NCI-H1694 treated with DMSO at 0.1 percent for 48 hours (cell line): ENCODE data around the gene DNAAF1.

Source experiments
- DNase-seq: peaks from one replicate; lab custom pipeline; 2025; lab: John Stamatoyannopoulos, UW

Gene DNAAF1

DNA sequence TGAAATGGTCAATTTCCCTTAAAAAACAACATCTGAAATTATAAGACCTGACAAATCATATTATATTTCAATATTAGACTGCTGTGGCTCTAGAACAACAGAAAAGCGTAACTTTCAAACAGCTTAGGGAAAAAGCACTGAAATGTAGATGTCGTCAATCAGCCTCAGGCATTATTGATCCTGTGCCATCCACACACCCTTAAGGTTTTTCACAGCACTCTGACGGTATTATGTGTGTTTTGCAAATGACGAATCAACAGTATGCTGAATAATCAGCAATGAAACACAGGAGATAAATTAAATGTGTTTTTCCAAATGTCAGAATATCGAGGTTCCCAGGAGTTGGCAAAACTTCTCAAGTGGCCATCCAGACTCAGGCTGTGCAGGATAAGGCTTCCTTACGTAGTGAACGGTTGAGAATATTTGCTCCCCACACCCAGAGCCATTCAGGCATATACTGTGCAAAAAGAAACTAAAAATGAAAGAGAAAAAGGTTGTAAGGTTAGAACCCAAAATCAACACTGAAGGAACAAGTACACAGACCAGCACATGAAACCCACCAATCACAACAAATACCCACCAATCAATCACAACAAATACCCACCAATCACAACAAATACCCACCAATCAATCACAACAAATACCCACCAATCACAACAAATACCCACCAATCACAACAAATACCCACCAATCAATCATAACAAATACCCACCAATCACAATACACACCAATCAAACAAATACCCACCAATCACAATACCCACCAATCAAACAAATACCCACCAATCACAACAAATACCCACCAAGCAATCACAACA lies 20.6 kb upstream of the DNAAF1 start:
- no peak for DNase-seq

DNA sequence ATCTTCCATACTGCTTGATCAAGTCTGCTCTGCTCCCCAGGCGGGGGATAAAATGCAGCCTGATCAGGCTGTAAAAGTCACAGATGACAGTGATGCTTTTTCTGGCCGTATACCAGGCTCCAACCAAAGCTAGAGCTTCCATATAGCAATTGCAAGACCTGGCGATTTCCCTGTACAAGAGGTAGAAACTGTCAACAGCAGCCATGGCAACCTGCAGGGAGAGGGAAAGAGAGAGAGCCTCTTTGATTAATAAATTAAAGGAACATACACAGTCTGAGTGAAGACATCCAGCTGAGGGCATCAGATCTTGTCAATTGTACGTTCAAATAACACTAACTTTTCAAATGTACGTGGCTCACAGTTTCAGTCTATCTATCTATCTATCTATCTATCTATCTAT lies 14.0 kb upstream of the DNAAF1 start:
- DNase-seq: no peak

DNA sequence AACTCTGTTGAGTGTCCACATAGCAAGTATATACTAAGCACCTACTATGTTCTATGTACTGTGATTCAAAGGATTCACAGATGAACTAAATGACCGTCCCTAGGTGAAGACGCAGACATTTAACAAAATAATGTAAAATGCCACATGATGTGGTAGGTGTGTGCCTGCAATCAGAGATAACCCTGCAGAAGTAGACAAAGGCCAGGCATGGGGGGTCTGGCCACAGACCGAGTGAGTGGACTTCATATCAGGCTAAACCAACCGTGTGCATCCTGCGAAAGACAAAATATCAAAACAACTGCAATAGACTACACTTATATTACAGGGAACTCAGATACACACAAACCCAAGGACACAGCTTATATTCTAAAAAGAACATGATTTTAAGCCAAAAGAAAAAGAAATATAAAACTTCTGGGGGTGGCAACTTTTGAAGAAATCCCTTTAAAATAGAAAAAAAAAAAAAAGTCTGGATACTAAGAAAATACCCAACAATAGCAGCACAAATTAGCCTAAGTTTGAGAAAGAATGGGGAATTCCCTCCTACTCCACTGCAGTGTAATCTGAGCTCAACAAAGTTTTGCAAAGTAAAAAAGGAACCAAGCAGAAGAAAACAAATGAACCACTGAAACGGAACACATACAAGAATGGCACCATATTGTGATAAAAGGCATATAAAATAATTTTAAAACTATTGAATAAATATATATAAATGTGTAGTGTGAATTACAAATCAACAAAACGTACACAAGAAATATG lies 12.4 kb upstream of the DNAAF1 start:
- no peak for DNase-seq

DNA sequence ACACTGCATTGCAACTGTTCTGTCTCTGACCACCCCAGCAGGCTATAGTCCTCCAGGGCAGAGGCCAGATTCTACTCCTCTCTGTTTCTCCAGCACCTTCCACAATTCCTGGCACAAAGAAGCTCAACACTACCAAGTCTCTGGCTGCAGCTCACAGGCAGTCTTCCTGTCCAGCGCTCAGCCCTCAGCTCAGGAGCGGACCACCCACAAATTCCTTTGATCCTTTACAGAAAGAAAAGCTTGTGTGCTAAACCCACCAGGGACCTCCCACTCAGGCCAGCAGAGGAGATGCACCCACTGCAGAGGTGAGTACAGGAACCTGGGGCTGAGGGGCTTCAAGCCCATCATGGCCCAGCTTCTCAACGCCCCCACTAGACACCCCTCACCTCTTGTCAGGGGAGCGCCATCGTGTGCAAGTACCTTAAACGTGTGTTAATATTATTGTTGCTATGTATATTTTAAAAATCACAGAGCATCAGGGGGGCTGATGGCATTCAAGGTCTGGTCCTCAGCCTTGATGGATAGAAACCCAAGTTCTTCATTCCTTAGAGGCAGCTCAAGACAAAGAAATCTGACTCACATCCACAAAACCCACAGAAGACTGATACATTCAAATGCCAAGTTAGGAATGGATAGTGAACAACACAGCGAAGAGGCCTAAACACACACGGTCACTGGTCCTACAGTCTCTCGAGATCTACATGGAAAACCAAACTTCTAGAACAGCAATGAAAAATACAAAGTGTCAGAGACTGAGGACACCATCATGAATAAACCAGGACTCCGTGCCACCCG lies 8.6 kb upstream of the DNAAF1 start:
- no peak for DNase-seq

DNA sequence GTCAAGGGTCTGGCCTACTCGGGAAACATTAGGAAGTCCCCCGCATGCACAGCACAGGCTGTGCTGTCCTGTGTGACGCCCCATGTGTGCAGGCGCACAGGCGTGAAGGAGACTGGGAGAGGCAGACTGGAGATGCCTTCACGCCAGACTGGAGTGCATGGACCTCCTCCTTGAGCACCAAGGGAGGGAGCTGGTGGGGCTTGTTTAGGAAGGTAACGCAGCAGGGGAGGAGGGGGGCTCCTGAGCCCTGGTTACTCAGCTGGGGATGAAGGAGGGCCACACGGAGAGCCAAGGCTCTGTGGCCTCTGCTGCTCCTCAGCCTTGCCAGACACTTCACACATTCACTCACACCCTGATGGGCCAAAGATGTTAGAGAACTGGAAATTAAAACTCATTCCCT lies 7.8 kb upstream of the DNAAF1 start:
- no peak for DNase-seq

DNA sequence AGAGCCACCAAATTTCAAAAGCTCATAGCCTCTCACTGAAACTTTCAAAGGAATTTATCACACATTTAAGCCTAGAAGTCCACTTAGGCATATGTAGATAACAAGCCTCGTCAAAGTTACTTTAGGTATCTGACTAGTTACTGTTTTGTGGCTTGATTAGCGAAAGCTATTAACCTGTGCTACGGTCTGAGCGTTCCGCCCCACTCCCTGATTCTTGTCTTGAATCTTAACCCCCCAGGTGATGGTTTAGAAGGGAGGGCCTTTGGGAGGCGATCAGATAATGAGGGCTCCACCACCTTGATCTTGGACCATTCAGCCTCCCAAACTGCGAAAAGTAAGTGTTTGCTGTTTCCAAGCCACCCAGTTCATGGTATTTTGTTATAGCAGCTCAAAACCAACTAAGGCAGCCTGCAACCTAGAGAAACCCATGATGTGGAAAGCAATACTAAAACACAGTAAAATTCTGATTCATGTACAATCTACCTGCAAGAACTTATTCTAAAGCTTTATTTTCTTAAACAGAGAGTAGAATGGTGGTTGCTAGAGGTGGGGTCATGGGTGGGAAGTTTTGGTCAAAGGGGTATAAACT lies 7.2 kb upstream of the DNAAF1 start:
- DNase-seq: no peak

DNA sequence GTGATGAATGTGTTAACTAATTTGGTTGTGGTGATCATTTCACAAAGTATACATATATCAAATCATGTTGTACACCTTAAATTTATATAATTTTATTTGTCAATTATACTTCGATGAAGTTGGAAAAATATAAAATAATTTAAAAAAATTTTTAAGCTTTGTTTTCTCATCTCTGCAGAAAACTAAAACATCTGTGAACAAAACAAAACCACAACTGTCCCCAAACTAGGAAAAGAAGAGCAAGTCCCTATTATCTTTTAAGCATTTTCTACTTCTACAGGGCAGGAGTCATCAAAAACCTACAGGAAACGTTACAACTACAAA lies 6.6 kb upstream of the DNAAF1 start:
- no peak for DNase-seq

DNA sequence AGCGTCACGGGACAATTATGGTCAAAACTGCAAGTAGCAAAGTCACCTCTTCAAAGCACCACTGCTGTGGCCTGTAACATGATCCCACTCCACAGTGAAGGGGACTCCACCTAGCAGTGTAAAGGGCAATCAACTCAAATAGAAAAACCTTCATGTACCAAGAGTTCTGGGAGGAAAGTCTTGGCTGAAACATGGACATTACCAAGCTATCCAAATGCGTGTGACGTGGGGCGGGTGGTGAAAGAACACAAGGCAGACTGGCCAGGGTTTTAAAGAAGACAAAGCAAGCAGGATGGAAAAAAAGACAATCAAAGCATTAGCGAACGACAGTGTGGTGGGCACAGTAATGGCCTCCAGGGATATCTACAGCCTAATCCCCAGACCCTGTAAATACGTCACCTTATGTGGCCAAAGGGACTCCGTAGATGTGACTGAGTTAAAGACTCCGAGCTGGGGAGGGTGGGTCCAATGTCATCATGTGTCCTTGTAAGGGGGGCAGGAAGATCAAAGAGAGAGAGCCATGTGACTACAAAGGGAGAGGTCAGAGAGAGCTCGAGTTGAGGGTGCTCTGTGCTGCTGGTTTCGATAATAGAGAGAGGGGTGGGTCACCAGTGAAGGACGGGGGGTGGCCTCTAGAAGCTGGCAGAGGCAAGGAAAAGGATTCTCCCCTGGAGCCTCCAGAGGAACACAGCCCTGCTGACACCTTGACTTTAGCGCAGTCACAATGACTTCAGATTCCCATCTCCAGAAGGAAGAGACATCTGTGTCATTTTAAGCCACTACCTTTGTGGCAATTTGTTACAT lies 6.1 kb upstream of the DNAAF1 start:
- no peak for DNase-seq

DNA sequence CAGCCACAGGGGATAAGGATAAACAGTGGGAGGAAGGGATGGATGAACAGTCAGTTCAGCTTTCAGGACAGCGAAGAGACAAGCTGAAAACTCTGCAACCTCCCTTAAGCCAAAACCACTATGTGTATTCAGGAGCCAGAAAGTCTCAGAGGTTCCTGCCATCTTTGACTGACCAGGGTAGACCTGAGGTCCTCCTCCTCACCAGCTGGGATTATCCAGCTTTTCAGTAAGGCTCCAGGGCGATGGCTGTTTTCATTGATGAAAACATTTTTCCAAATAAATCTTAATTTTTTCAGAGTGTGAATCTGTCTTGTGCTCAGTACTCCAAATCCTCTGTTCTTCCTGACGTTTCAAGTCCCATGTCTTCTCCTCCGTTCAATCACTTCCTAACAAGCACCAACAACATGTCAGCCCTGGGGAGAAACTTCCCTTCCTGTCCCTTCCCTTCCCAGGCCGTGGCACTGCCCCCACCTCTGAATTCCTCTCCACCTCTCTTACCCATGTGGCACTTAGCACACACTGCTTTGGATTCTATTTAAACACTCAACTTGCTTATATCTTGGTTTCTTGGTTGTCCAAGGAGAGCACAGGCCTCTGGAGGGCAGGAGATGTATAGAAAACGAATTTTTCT lies 5.4 kb upstream of the DNAAF1 start:
- no peak for DNase-seq

DNA sequence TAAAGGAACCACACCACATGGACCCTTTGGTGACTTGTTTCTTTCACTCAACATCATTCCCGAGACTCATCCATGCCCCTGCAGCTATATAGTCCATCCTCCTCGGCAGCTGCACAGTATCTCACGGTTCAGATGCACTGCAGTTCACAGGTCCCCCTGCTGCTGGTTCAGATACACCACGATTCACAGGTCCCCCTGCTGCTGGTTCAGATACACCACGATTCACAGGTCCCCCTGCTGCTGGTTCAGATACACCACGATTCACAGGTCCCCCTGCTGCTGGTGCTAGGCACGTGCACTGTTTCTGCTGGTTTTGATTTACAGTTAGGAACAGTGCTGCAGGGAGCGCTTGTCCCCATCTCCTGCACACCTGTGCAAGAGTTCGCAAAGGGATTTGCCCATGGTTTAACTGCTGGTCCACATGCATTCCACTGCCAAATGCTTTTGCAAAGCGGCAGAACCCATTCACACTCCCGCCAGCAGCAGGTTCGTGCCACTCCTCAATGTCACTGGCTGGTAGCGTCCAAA lies 3.9 kb upstream of the DNAAF1 start:
- DNase-seq: peak; percentile 18

DNA sequence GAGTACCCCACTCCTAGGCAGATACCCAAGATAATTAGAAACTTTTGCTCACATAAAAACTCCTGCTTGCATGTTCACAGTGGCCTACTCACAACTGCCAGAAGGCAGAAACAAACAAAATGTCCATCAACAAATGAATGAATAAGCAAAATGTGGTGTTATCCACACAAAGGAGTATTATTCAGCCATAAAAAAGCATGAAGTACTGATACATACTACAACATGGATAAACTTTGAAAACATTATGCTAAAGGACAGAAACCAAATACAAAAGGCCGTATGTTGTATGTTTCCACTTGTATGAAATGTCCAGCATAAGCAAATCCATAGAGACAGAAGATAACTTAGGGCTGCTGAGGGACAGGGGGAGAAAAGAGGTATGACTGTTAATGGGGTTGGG lies 2.0 kb upstream of the DNAAF1 start:
- no peak for DNase-seq

DNA sequence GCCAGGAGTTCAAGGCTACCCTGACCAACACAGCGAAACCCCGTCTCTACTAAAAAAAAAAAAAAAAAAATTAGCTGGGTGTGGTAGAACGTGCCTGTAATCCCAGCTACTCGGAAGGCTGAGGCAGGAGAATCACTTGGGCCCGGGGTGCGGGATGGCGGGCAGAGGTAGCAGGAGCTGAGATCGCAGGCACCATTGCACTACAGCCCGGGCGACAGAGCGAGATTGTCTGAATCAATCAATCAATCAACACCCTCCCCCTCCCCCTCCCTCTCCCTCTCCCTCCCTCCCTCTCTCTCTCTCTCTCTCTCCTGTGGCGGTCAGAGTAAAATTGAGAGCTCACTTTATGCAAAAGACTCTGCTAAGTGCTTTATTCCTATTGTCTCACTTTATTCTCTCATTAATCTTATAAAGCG lies 1.3 kb upstream of the DNAAF1 start:
- DNase-seq: no peak

DNA sequence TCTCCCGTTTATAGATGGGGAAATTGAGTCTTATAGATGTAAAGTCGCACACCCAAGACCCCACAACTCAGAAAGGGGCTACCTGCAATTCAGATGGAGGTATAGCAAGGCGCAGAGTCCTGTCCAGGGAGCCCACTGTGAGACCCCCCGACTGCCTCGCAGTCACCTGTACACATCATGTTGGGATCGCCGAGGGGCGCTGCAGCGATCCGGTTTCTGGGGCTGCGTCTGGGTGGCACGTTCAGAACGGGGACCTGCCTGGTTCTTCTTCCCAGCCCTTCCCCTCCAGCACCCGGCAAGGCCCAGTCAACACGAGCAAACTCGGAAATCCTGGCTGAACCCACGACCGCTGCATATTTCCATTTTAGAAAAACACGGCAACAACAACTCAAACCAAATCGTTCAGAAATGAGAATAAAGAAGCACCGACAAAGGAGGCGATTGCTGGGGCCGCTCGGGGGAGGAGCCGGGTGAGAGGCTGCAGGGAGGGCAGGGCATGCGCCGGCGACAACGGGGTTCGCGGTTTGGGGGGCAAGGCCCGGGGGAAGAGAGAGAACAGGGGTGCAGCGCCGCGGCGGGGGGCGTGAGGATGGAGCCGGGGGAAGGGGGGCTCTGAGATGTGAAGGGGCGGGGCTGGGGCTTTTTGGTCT lies 774 bp upstream of the DNAAF1 start:
- DNase-seq: no peak

DNA sequence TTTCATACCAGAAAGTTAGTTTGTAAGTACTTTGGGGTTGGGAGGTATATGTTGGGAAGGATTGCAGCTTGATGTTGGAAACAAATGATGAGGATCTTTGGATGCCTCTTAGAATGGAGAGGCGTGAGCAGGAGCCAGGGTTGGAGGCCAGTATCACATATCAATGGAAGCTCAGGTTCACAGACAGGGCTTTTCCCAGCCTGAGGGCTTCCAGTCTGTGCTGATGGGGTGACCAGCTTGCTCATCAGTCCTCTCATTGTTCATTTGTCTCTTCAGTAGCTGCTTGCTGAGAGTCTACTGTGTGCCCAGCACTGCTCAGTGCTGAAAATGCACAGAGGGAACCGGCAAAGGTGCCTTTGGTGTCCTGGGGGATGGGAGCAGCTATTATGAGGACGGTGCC lies 5.8 kb downstream of the DNAAF1 start:
- no peak for DNase-seq

DNA sequence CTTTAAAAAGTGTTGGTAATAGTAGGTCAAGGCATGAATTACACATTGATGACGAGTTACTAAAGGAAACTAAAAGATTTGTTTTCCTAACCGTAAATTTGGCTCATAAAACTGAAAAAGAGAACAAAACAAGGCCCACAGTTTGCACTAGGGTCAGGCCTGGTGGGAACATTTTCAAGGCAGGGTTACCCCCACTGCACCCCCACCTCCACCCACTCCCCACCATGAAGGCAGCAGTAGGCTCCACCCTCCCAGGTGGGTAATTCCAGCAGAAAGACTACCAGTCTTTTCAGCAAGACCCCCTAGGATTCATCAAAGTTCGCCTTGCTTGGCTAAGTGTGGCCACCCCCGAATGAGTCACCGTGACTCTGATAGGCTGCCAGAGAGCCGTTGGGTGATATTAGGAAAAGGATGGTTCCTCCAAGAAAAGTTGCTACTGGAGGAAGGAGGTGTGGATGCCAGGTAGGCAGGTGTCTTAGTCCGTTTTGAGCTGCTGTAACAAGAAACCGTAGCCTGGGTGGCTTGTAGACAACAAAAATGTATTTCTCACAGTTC lies 8.6 kb downstream of the DNAAF1 start:
- DNase-seq: no peak

DNA sequence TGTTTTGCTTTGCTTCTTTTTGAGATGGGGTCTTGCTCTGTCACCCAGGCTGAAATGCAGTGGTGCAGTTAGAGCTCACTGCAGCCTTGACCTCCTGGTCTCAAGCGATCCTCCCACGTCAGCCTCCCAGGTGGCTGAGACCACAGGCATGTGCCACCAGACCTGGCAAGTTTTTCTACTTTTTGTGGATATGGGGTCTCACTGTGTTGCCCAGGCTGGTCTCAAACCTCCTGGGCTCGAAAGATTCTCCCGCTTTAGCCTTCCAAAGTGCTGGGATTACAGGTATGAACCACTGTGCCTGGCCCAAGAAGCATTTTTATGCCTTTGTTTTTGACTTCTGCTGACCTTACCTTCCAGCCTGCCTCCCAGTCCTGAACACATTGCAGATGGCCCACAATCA lies 10.1 kb downstream of the DNAAF1 start:
- no peak for DNase-seq

DNA sequence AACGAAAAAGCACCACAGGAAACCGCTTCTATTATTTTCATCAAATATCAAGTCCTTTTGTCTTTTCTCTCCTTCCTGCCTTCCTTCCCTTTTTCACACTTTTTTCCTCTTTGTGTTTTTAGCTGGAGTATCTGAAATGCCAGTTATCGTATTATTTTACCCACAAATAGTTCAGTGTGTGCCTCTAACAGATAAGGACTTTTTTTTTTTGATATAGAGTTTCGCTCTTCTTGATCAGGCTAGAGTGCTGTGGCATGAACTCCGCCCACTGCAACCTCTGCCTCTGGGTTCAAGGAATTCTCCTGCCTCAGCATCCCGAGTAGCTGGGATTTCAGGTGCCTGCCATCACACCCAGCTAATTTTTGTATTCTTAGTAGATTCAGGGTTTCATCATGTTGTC lies 10.7 kb downstream of the DNAAF1 start:
- no peak for DNase-seq

DNA sequence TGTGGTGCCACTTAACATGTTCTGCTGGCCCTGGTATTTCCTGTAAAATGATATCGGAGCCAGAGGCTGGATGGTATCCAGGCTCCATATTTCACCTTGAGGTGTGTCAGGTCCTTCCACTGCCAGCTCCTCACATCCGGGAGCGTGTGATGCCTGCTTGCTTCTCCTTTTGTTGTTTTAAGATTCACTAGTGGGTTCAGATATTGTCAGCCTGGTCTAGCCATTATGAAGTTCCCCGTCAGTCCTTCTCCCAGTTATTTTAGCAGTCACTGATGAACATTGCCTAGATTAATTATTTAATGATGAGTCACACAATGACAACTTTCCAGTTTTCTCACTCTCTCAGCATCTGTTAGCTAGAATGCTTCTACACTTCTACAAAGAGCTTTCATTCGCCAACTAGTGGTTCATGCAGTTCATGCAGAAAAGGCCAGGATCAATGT lies 11.3 kb downstream of the DNAAF1 start:
- DNase-seq: peak; percentile 9

DNA sequence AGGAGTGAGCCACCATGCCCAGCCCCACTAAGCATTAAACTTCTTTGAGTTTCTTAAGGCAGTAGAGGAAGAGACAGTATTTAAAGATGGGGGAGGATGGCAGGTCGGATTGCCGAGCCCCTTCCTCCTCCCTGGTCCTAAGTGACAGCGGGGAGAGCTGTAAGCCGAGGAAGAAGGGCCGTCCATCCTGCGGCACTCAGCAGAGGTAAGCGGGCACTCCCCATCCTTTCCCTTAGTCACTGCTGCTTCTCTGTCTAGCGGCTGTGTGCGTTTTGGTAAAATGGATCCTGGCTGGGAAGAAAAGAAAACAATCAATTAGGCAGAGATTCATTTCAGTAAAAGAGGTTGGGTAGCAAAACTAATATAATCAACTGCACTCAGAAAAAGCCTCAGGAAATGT lies 13.9 kb downstream of the DNAAF1 start:
- DNase-seq: no peak

DNA sequence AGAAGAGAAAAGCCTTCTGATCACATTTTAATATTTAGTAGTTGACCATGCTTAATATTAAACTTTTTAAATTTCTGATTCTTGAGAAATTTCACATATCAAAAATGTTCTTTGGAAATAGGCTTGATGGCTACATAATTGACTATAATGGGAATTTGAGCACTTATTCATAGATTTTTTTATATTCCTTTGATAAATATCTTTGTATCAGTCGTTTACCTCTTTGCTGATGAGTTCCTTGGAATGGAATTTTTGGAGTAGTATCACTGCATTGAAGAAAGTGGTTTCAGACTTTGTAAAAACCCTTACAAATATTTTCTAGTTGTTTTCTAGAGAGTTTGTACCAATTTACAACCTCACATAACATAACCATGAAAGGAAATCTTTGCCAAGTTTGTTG lies 14.7 kb downstream of the DNAAF1 start:
- no peak for DNase-seq
